NAMALWA (cell line): ENCODE results near the gene VEGFB.
A peak's percentile ranks its signal among the peaks of the same experiment; 100 is the strongest.

ENCODE experiments used
- DNase-seq: peaks from one replicate; pipeline ENCODE4 v3.0.0-alpha.2; 2015; ENCODE audit warnings: low spot score

The VEGFB gene

DNA sequence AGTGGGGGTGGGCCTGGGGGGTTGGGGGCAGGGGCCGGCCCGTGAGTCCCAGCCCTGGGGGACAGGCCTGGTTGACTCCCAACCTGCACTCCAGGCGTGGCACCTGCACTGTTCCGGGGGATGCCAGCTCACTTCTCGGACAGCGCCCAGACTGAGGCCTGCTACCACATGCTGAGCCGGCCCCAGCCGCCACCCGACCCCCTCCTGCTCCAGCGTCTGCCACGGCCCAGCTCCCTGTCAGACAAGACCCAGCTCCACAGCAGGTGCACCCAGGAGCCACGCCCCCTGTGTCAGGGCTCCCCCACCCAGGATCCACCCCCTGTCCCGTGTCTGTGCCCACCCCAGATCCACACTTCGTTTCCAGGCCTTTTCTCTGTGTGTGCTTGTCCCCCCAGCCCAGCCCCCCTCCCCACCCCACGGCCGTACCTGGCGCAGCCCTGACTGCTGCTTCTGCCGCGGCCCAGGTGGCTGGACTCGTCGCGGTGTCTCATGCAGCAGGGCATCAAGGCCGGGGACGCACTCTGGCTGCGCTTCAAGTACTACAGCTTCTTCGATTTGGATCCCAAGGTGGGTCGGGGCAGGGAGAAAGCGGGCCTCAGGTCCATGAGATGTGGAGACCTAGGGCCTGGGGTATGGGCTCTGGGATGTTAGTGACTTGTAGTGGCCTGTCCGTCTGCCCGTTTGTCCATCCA, 23.1 kb upstream of the VEGFB start:
- no peak for DNase-seq

DNA sequence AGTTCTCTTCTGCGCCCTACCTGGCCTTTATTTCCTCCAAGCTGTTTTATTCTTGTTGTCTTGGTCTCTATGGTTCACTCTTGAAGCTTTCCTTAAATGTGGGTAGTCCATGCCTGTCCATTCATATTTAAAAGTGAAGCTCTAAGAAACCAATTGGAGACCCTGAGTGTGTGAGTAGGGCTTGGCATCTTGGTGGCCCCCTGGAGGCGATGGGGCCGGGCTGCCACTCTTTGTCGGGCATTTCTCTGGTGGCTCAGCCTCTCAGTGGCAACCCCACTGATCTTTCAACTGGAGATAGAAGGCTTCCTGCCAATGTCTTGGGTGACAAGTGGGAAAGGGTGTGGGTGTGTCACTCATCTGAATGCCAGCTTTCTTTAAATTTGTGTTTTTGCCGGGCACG, 17.5 kb upstream of the VEGFB start:
- DNase-seq, result no peak

DNA sequence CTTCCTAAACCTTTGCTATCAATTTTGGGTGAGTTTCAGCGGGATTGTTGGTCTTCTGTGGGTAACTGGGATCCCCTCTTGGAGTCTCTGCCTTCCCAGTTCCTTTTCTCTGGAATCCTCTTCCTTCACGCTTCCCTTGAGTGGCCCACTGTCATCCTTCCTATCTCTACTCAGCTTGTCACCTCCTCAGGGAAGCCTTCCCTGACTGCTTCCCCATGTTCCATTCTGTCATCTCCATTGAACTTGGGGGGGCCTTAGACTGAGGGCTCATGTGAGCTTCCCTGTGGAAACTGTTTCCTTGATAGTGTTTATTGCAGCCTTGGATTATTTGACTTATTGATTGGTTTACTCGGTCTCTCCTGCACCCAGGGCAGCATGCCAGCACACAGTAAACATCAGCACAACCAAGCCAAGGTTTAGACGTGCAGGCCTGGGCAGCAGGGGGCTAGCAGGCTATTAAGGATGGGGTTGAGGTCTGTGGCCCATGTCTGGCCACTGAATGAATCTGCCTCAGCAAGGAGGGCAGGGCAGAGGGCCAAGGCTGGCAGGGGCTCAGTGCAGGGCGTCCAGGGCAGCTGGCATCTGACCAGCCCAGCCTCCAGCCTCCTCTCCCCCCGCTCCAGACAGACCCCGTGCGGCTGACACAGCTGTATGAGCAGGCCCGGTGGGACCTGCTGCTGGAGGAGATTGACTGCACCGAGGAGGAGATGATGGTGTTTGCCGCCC, 15.6 kb upstream of the VEGFB start:
- no peak for DNase-seq

DNA sequence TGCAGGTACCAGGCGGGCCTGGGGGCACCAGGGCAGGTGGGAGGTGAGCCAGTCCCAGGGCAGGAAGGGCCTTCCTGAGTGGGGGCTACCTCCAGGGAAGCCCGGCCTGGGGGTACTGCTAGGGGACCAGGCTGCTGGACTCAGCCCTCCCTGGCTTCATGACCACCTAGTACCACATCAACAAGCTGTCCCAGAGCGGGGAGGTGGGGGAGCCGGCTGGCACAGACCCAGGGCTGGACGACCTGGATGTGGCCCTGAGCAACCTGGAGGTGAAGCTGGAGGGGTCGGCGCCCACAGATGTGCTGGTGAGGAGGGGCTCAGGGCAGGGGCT, 15.1 kb upstream of the VEGFB start:
- no peak for DNase-seq

DNA sequence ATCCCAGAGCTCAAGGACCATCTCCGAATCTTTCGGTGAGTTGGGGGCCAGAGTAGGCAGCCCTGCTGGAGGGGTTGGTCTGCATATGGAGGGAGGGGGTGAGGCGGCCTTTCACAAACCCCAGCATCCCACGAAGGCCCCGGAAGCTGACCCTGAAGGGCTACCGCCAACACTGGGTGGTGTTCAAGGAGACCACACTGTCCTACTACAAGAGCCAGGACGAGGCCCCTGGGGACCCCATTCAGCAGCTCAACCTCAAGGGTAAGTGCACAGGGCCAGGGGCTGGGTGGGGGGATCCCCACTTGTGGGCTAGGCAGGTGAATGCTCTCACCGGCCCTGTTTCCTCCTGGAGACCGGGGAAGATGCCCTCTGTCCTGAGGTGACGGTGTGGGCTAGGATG, 14.6 kb upstream of the VEGFB start:
- DNase-seq, result no peak

DNA sequence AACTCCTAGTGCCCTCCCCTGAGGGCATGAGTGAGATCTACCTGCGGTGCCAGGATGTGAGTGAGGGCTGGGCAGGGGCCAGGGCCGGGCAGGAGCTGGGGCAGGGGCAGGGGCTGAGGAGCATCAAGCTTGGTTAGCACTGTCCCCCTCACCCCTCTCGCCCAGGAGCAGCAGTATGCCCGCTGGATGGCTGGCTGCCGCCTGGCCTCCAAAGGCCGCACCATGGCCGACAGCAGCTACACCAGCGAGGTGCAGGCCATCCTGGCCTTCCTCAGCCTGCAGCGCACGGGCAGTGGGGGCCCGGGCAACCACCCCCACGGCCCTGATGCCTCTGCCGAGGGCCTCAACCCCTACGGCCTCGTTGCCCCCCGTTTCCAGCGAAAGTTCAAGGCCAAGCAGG, 14.1 kb upstream of the VEGFB start:
- no peak for DNase-seq

DNA sequence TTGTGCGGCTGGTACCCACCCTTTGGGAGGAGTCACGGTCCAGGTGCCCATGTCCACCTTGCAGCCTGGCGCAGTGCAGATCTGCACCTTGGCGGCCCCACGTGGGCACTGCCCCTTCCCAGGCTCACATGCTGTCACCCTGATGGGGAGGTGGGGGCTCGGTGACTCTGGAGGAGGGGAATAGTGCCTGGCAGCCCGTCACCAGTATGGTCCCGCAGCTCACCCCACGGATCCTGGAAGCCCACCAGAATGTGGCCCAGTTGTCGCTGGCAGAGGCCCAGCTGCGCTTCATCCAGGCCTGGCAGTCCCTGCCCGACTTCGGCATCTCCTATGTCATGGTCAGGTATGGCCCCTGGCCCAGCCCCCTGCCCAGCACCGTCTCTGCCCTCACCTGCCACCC, 13.6 kb upstream of the VEGFB start:
- DNase-seq, result no peak

DNA sequence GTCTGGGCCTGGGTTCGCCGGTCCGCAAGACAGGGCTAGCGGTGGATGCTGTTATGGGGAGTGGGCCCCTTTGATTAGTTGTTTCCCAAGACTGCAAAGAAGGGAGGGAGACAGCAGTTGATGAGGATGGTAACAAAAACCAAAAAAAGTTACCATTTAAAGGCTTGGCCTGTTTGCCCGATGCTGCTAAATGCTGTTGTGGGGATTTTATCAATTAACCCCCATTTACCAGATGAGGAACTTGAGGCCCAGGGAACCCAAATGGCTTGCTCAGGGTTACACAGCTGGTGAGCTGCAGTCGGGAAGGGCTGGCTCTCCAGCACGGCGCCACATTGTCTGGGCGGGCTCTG, 11.8 kb upstream of the VEGFB start:
- no peak for DNase-seq

DNA sequence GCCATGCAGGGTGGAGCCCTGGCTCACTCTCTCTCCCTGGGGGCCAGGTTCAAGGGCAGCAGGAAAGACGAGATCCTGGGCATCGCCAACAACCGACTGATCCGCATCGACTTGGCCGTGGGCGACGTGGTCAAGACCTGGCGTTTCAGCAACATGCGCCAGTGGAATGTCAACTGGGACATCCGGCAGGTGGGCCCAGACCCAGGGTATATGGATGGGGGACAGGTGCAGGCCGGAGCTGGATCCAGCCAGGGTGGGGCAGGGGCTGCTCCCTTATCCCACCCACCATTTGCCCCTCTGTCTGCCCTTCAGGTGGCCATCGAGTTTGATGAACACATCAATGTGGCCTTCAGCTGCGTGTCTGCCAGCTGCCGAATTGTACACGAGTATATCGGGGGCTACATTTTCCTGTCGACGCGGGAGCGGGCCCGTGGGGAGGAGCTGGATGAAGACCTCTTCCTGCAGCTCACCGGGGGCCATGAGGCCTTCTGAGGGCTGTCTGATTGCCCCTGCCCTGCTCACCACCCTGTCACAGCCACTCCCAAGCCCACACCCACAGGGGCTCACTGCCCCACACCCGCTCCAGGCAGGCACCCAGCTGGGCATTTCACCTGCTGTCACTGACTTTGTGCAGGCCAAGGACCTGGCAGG, 11.3 kb upstream of the VEGFB start:
- DNase-seq, result no peak

DNA sequence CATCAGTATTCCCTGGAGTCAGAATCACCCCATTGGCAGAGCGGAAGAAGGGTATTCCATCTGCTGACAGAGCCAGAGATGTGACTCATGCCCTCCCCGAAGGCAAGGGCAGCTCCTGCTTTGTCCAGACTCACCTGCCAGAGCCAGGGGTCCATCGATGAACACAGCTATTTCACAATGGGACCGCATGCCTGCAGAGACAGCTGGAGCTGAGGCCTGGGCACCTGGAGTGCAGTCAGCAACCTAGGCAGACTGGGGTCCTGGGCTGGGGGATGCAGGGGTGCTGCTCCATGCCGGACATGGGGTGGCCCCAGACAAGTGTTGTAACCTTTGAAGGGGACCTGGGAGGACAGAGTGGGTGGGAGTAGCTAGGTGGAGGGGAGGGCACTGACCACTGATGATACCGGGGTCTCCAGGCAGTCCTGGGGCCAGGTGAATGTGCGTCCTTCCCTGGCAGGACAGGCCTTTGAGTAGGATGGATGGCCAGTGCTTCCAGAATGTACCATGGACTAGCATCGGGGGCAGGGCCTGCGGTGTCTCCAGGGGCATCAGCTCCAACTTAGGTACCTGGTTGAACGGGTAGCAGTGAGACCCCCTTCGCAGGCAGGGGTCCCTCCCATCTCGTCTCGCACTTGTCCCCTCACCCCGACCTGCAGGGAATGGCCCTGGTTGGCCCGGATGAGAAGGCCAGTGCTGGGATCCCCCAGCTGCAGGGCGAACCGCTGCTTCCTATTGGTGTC, 10.1 kb upstream of the VEGFB start:
- no peak for DNase-seq

DNA sequence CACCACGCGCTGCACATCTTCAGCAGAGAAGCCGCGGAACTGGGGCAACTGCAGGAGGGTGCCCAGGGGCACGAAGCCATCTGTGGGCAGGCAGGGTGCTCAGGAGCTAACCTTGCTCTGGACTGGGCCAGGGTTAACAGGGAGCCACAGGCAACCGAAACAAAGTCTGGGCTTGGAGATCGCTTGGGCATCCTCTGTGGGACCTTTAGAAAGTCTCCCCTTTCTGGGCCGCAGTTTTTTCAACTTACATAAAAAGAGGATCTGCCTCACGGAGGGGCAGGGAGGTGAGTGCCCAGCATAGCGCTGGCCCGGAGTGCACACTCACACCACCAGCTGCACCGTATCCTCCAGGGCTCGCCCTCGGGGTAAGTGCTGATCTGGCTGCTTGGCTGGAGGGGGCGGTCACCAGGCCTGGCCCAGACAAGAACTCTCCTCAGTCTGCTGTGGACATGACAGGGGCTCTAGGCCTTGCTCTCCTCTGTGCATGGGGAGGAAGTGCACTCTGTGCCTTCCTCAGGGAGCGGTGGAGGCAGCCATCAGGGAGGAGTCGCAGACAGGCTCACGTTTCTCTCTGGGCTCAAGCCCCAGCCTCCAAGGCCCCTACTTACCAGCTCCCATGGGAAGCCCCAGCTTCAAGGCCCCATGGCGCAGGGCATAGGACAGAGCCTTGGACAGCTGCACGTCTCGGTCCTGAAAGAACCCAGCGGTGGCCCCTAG, 9.3 kb upstream of the VEGFB start:
- DNase-seq, result no peak

DNA sequence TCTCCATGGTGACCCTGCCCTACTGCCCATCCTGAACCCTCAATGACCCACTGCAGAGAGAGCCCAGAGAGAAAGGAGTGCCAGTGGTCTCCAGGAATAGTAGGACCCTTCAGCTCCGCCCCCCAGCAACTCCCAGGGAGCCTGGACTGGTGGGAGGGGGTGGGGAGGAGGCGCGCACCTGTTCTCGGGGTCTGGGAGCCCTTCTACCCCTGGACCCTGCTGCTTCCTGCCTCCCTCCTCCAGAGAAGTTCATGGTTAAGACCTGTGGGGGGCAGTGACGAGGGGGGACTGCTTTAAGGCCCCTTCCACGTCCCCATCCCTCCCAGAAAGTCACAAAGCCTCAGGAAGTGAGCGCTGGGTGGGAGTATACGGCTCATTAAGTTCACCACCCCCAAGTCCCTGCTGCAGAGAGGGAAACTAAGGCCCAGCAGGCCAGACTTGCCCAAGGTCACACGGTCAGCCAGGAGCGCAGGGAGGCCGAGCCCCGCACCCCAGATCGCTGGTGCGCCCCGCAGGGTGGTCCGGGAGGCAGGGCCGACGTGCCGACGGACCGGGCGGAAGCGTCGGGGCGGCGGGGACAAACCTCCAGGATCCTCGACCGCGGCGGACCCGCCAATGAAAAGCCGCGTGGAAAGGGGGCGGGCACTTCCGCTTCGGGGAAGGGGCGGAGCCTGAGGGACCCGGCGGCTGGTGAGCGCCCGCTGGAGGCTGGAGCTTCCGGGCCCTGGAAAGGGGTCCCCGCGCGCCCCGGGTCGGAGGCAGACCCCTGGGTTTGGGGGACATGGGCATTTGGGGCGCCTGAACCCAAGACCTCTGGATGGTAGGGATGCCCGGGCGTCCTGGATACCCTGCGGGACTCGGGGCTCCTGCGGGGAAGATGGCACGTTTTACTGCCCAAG, 8.5 kb upstream of the VEGFB start, which contains the start of the genes NUDT22 and TRPT1:
TSS of gene NUDT22 (plus strand) at position 667 of the 899 bp plus-strand sequence. CDS start 379 bp downstream, outside the sequence.
TSS of gene TRPT1 (minus strand) at position 579 of the 899 bp plus-strand sequence. CDS start at position 253, 326 bp downstream.
- DNase-seq, result peak; percentile 93

DNA sequence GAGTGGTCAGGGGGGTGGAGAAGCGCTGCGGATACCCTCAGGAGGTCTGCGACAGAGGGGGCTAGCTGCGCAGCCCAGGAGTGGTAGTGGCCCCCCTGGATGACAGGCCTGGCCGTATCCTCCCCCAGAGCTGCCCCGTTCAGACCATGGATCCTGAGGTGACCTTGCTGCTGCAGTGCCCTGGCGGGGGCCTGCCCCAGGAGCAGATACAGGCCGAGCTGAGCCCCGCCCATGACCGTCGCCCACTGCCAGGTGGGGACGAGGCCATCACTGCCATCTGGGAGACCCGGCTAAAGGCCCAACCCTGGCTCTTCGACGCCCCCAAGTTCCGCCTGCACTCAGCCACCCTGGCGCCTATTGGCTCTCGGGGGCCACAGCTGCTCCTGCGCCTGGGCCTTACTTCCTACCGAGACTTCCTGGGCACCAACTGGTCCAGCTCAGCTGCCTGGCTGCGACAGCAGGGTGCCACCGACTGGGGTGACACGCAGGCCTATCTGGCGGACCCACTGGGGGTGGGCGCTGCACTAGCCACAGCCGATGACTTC, 7.8 kb upstream of the VEGFB start:
- peak; percentile 77 for DNase-seq

DNA sequence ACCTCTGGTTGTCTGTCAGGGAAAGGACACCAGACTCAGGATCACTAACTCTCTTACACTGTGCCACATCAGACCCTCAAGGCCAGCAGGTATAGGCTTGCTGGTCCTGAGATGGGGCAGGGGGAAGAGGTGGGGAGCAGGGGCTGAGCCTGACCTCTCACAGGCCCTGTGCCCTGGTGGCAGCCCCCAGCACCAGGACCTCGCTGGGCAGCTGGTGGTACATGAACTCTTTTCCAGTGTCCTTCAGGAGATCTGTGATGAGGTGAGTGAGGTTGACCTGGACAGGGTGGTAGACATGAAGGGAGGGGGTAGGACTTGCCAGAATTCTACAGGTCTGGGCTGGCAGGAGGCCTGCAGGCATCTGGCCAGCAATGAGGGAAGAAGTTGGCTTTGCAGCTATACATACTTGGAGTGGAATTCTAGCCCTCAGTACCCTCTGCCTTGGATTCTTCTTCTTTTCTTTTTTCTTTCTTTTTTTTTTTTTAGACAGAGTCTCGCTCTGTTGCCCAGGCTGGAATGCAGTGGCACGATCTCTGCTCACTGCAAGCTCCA, 6.9 kb upstream of the VEGFB start:
- DNase-seq, result no peak

DNA sequence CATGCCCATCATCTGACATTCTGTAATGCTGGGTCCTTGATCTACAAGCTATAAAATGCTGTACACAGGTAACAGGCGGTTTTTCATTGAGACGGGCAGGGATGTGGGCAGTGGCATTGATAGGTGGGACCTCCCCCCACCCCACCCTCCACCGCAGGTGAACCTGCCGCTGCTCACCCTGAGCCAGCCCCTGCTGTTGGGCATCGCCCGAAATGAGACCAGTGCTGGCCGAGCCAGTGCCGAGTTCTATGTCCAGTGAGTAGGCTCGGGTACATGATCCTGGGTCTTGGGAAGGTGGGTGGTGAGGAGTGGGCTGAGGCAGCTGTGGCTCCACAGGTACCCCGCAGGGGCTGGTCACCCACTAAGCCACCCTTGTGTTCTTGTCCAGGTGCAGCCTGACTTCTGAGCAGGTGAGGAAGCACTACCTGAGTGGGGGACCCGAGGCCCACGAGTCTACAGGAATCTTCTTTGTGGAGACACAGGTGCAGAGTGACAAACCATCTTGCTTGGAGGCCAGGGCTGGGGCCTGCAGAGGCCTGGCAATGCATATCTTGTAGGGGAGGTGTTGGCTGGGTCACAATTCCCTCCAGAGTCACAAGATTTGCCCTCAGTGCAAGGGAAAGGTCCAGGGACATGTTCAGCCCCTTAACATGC, 5.2 kb upstream of the VEGFB start:
- DNase-seq, result no peak

DNA sequence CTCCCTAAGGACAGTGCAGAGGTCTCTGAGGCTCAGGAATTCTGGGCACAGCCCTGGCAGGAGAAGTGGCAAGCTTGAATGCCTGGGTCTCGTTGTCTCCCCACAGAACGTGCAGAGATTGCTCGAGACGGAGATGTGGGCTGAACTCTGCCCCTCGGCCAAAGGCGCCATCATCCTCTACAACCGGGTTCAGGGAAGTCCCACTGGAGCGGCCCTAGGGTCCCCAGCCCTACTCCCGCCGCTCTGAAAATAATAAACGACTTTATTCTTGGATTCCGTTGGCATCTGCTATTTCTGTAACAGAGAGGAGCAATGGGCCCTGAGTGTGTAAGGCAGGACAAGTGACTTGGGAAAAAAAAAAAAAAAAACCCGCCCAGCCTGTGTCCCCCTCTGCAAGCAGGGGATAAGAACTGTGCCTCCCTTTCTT, 4.6 kb upstream of the VEGFB start:
- no peak for DNase-seq

DNA sequence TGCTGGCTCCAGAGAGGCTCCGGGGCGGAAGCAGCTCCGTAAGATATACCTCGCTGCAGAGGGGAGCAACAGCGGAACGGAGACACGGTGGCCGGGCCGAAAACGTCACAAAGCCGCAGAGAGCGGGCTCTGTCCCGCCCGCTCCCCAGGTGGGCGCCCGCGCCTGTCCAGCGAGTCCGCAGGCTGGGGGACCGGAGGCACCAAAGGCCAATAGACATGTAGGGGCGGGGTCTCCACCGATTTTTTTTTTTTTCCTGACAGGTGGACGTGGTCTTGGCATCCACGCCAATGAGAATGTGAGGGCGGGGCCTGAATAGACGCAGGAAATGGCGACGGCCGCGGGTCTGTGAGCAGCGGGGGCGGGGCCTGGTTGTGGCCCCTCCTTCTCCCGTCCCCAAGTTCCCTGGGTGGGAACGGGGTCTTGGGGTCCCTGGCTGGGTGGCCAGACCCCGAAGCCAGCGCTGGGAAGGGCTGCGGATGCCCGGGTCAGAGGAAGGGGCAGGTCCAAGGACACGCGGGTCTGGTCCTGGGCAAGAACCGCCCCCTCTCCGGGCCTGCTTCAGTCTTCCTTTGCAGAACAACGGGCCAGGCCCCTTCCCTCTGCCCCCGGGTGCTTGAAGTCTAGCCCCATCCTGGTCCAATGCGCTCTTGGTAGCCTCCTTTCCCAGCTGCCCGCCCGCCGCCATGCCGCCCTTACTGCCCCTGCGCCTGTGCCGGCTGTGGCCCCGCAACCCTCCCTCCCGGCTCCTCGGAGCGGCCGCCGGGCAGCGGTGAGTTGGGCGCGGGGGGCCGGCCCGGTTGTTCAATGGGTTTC, 4.0 kb upstream of the VEGFB start, which contains the start of gene DNAJC4:
TSS of gene DNAJC4 (plus strand) at position 378 of the 814 bp plus-strand sequence. CDS start at position 685, 307 bp downstream.
- DNase-seq, result peak; percentile 95

DNA sequence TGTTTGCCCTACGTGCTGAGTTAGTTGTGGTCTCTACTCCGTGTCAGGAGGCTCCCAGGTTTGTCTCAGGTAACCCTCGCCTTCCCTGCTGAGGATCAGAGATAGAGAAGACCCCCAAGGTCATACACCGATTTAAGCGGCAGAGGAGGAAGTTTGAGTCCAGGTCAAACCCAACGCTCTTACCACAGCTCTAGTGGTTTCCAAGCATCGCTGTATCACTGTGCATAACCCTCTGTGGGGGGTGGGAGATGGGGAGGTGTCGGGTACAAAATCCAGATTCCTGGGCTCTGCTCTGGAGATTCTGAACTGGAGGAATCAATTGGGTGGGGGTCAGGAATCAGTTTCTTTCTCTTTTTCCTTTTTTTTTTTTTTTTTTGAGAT, 3.4 kb upstream of the VEGFB start:
- peak; percentile 60 for DNase-seq

DNA sequence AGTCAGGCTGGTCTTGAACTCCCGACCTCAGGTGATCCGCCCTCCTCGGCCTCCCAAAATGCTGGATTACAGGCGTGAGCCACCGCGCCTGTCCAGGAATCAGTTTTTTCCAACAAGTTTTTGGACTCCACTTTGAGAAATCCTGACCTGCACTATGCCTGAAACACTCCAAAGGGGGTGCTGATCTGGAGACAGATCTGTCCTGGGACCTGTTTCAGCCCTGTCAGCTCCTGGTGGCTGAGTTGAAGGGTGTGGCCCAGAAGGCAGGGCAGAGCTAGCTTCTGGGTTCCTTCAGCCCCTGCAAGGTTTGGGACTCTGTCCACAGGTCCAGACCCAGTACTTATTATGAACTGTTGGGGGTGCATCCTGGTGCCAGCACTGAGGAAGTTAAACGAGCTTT, 2.8 kb upstream of the VEGFB start:
- DNase-seq, result no peak
